HG03097 (cell line): ENCODE measurements around the gene USP3.
"Not testable (repeated sequence)": the region's sequence is repeated elsewhere in the genome, so short reads cannot be mapped to it uniquely, and the experiment has no call there.

ENCODE experiments used
- ATAC-seq: cut with Tn5 transposase; IDR thresholded peaks from one replicate; pipeline ENCODE4 v1.9.1; 2021; ENCODE audit not compliant: unreplicated experiment, low FRiP score

USP3 gene

DNA sequence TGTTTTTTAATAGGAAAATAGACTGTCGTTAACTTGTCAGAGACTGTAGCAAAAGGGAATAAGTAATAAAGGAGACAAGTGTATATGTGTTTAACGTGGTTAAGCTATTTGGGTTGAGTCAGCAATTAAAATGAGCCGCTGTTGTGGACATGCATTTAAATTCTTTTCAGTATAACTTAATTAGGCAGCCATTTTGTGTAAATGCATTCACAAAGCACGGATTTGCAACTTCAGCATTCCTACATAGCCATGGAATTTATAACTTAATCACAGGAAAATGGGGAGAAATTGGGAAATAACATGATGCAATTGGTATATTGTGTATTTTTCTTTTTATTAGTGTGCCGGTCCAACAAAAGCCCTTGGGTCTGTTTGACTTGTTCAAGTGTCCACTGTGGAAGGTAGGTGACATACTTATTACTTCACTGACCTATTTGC is 27.9 kb downstream of the USP3 start:
- ATAC-seq, result no peak

DNA sequence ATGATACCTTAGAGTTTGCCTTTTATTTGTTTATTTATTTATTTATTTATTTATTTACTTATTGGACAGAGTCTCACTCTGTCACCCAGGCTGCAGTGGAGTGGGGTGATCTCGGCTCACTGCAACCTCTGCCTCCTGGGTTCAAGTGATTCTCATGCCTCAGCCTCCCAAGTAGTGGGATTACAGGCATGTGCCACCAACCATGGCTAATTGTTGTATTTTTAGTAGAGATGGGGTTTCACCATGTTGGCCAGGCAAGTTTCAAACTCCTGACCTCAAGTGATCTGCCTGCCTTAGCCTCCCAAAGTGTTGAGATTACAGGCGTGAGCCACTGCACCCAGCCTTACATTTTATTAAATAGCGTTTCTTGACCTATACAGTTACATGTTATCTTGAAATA is 30.5 kb downstream of the USP3 start:
- not testable (repeated sequence) for ATAC-seq

DNA sequence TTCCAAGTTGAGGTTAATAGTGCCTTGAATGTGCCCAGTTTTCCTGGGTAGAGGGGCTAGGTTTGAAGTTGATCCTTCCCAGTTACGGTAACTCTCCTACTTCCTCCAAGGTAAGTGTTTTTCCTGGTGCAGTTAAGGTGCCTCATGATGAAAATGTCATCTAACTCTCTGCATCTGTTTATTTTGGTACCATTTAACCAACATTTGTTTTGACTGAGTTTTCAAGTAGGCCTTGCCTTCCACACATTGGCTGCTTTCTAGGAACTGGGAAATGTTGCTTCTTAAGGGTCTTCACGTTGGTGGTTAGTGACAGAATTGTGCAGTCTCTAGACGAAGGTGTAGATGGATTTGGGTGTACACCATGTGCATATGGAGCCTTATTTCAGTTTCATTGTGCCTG is 31.3 kb downstream of the USP3 start:
- ATAC-seq, result no peak

DNA sequence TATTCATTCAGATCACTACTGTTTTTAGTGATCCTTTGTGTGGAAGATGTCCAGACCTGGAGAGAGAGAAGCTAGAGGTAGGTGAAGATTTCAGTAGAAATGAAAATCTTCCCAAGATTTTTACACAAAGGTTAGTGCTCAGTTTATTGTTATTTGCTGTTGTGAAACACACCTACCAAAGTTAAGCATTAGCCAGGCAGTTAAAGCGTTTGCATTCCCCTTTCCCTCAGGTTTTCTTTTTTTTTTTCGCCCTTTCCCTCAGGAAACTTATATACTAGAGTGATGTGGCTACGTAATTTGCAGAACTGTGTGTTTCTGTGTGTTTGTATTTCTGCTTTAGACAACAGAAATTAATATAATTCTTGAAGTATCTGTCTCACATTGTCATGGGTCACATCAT is 34.5 kb downstream of the USP3 start:
- no peak for ATAC-seq

DNA sequence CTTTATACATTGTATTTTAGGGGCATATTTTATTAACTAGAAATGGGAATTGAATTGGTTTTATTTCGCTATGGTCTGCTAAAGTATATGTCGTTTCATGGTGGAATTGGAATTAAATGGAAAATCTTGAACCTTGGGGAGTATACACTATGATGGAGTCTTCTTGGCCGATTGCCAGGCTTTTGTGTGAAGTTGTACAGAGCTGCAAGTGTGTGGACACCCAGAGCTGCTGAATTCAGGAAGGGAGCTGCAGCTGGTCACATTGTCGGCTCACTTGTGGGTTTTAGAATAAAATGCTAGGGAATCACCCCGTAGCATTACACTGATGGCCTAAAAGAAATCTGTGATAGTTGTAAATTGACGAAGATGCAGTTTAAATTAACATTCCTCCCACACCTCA is 35.1 kb downstream of the USP3 start:
- ATAC-seq, result no peak

DNA sequence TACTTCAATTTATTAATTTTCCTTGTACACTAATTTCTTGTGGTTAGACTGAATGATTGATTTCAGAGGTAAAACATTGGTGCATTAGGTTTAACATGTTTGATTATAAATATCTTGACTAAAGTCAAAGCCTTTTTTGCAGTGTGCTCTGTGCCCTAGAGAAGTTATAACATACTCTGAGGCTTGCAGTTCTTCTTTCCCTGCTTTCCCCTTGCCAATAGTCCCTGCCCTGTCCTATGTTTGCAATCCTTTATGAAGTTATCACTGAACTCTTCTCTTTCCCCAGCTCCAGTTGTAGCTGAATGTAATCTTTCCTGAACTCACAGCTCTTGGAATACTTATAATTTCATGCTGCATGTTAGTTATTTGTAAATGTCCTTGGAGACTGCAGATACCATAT is 35.6 kb downstream of the USP3 start:
- no peak for ATAC-seq

DNA sequence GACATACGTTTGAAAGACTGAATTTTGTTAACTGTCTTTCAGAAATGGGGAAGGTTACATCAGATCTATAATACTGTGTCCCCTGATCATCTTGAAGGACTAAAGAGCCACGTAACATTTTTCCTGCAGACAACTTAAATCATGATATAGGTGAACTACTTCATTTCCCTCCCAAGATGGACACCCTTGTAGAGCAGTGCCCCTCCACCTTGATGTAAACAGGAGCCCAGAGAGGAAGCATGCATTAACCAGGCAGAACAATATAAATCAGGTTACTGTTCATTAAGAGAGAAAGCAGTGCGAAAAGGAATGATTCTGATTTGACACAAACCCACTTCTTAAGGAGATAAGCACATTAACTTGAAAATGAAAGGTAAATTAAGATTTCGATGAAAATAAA is 36.1 kb downstream of the USP3 start:
- no peak for ATAC-seq

DNA sequence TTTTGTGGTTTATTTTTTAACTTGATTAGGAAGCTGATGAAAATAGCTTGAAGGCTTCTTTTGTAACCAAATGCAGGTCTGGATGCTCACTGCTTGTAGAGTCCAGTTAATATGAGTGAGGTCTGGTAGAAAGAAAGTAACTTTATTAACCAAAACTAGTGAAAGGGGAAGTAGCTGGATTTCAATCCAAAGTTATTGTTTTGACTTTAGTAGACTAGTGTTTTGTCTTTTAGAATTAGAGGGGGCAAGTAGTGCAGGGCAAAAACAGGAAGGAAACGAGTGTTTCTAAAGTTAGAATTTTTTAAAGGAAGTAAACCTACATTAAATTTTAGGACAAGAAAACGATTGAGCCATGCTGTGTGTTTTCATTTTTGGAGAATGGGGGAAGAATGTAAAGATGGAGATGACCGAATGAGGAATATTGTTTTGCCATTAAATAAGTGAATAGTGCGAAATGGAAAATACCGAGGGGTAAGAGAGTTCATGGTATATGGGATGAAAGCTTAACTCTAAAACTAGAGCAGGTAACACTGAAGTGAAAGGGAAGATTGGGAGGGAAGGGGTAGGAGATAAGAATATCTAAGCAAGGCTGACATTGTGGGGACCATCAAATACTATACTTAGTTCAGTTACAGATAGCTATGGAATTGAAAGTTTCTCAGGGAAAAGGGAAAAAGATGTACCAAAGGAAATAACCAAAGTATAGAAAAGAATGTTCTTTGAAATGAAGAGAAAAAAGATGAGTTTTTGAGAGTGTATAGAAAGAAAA is 40.0 kb downstream of the USP3 start:
- ATAC-seq, result no peak

DNA sequence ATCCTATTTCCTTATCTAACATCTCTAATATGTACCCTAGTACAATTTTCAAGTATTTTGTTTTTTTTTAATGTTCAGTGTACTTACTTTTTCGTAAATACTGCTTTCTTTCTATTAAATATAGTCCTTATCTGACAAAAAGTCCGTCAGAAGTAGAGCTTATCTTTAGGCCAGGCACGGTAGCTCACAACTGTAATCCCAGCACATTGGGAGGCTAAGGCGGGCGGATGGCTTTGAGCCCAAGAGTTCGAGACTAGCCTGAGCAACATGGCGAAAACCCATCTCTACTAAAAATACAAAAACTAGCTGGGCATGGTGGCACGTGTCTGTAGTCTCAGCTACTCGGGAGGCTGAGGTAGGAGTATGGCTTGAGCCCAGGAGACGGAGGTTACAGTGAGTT is 41.1 kb downstream of the USP3 start:
- ATAC-seq, result no peak

DNA sequence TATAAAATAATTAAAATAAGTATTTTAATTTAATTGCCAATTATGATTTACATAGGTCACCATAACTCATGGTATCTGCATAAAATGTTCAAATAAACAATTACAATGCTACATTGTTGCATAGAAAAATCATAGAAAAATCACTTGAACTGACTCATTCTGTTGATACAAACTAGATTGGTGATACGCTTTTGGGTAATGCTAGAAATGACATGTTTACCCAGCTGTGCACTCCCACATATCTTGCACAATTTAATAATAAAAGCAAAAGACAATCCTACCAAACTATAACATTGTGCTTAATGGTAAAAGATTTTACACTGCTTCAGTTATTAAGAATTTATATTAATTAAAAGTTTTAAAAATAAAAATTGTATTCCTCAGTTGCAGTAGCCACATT is 47.0 kb downstream of the USP3 start:
- no peak for ATAC-seq

DNA sequence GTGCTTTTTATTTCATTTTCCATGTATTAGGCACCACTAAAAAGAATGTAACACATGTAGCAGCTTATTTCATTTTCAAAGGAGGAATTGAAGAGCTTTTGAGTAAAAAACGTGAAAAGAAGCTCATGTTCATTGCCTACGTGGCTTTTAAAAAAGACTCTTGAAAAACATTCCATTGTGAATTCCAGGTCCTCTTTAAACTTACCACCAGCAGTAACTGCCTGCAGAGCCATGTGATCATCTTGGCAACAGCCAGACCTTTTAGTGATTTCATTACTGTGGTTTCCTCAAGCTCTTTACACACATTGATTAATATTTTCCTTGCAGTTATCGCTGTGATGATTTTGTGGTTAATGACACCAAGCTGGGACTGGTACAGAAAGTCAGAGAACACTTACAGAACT is 49.0 kb downstream of the USP3 start:
- no peak for ATAC-seq

DNA sequence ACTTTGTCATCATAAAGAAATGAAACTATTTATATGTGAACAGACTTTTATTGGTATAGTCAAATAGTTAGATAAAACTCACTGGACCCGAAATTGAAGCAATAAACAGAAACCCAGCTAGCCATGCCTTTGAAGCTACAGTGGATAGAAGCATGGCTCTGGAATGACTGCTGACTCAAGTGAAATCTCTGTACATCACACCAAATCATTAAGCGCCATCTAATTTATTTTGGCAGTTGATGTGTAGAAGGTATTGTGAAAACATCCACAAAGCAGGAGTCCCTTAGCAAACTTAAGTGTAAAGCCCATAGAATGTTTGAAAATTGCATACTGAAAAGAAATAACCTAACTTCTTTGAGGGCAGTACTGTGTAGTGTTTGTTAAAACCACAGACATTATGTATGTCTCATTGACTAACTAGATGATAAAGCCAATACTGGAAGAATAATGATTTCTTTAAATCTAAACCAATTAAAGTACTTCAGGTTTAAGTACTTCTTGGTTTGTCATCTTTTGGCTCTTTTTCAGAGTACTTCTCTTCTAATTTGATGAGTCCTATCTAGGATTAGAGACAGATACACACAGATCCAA is 50.0 kb downstream of the USP3 start:
- ATAC-seq, result no peak

DNA sequence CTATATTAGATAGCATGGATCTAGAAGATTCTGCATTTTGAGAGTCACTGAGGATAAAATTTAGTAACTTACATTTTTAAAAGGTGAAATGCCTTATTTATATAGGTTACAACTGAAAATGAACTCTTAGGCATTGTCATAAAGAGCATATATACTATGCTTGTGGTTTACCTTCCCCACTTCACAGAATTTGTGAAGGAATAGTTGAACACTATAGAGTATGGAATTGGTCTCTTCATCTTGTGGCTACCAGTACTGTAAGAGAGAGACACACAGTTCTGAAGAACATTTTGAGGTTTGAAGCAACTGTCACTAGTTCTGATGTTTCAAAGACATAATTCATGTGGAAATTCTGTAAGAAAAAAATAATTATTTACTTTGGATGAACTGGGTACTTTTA is 51.1 kb downstream of the USP3 start:
- ATAC-seq, result no peak

DNA sequence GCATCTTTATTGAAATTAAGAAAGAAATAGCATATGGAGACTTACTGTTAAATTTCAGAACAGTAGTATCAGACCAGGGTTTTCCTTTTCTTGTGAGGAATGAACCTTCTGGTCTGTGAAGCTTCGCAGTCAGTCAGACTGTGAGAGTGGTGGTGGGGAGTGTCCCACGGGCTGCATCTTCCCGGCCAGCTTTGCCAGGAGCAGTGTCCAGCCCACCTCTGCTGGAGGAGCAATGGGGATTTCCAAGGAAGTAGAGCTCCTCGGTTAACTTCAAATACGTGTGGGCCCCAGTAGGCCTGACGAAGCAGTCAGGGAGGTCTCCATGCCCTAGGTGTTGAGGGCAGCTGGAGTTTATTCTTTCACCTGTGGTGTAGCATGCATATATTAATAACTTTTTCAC is 51.9 kb downstream of the USP3 start:
- no peak for ATAC-seq

DNA sequence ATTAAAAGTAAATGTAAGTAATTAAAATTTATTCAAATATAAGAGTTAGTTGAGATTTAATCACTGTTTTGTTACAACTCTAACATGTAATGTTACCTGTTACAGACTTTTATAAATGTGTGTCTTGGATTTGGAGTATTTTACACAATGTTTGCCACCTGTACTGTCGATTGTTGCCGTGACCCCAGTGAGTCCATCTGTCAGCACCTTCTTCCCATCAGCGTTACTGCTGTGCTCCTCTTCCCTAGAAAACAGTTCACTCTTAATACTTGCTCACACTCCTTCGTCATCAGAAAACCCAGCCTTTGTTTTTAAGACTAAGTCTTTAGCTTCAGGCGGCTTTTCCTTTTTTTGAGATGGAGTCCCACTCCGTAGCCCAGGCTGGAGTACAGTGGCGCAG is 52.3 kb downstream of the USP3 start:
- ATAC-seq, result no peak

DNA sequence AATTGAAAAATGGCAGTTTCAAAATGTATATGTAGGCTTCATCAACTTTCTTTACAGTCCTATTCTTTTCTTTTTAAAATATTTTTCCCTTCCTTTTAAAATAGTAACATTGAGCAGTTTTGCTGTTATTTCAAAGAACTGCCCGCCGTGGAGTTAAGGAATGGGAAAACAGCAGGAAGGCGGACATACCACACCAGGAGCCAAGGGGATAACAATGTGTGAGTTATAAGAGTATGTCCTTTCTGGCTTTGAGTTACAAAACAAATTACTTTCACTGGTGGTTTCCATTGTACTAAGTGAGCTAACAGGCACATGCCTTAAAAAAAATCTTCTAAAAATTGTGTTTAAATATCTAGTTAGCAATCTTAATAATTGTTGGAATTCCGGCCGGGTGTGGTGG is 55.4 kb downstream of the USP3 start:
- no peak for ATAC-seq

DNA sequence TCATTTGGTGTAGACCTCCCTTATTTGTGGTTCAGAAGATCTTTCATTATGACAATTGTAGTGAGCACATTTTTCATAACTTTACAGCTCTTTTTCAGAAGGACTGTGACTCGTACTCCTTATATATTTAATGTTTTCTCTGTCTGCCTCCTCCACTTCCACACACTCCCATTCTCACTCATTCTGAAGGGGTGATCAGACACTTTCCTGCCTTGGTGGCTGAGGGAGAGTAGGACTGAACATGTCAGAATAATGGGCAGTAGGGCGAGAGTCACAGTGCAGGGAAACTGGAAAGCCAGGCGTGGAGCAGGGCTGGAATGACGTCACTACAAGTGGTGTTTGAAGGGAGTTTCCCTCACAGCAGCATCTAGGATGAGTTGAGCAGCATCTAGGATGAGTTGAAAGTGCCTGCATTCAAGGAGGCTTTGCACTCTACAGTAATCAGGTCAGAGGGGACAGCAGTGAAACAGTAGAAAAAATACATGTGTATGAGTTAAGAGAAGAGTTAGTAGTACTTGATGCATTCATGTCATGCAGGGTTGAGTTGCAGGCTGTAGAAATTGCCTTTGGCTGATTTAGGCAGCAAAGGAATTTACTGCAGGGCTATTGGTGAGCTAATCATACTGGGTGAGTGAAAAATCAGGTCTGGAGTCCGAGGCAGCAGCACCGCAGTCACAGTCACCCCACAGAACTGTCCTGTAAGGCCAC is 56.5 kb downstream of the USP3 start:
- ATAC-seq, result no peak

DNA sequence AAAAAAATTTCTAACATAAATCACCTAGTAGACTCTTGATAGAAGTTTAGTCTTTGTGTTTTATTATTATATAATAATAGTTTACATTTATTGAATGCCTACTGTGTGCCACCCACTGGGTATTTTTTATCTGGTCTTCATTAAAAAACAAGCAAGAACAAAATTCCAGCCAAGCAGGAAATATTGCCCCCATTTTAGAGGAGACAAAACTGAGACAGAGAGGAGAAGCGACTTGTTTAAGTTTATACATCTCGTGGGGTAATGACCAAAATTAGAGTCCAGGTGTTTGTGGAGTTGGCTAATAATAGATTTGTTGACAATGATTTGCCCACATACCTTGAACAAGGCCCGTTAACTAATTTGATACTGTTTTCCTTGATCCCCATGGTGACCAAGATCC is 59.7 kb downstream of the USP3 start:
- ATAC-seq, result no peak

DNA sequence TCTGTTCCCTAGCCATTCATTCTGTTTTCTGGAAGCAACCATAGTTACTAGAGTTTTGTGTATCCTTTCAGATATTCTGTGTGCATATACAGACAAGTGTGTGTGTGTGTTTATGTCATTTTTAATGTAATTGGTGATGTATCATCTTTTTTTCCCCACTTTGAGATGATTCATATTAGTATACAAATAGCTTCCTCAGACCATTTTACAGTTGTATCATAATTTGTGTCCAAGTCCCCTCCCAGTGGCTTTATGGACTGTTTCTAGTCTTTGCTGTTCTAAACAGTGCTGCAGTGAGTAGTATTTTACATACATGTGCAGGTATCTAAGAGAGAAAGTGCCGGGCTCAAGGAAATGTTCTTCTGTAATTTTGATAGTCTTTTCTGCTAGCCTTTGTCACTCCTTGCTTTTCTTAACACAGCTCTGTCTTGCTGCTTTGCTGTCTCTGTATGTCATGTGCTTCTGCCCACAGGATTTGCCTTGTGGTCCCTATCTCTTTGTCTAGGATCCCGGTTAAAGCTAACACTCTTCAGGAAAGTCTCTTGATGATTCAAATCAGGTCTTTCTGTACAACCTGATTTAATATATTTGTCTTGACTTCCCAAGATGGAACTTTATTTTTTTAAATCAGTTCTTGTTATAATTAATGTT is 61.3 kb downstream of the USP3 start:
- ATAC-seq, result no peak

DNA sequence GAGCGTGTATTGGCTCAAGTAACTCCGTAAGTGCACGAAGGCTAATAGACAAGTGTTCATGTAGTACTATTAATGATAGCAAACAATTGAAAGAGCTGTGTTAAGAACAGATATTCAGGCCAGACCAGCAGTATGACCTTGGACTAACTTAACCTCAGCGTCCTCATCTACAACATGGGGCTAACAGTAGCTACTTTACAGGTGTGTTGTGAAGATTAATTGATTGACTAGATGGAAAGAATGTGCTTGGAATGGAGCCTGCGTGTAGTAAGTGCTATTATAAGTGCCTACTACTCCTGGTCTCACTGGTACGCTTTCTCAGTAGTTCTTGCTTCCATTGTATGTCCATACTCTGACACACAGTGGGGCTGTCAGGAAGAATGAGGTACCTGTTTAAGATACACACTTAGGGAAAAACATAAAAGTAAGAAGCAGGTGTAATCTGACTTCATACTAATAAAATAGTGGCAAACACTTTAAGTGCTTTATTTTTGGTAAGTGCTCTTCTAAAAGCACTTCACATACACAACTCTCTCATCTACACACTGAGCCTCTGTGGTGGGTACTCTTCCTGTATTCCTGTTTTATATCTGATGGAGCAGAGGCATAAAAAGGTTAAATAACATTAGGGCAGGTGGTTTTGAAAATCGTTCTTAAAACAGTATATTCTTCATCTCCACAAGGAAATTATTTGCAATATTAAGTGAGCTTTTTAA is 68.5 kb downstream of the USP3 start:
- ATAC-seq, result no peak

DNA sequence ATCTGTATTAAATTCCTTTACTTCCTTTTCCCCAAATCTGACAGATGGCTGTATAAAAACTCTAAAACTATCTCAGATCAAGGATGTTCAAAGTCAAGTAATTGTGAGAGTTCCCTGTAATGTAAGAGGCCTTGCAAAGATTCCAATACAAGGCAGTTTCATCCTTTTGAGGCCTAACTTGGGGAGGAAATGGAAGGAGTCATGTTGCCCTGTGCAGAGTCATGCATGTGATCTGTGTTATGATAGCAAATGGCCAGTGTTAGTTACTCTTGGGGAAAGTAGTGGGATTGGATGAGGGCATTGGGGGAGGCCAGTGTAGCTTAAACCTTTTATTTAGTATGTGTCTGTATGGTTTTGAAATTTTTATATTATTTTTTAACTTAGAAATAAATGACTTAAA is 69.1 kb downstream of the USP3 start:
- no peak for ATAC-seq
